SKM-1 treated with dmso at 0.1 percent for 144 hours (cell line): ENCODE results near the gene IDUA.

Source experiments
- DNase-seq: peaks from one replicate; lab custom pipeline; 2025; ENCODE audit not compliant: unreplicated experiment; lab: John Stamatoyannopoulos, UW

IDUA gene

DNA sequence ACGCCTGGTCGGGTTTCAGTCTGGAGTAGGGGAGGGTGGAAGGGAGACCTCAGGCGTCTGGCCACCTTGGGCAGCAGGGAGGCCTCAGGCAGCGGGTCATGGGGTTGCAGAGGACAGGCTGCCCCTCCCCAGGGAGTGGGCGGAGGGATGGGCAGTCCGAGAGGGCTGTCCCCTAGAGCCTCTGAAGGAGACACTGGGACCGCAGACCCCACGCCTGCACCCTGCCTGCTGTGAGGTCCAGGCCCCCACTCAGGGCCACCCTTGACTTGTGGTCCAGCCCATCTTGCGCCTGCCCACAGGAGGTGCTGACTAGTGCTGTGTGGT lies 41.0 kb downstream of the IDUA start:
- no peak for DNase-seq

DNA sequence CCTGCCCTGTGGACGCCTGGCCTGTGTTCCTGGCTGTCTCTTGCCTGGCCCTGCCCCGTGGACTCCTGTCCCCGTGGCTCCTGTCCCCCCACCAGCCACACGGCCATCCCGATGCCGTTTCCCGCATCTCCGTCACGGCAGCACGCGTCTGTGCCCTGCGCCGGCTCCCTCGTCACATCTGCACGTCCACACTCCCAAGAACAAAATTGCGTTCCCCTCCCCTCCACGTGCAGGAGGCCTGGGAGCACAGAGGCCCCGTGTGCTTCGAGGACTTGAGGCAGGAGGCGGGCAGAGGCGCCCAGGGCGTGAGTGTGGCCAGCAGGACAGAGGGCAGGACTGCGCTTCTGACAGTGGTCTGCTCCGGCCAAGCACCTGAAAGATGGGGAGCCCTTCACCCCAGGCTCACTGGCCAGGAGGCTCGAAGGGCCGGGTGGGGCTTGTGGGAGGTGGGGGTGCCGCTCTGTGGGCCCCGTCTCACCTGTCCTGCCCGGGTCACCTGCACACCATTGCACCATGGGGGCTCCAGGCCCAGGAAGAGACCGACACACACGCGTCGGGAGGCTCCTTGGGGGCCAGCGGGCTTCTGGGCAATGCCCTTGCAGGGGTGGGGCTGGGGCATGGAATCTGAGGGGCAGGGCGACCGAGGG lies 41.9 kb downstream of the IDUA start:
- DNase-seq: no peak

DNA sequence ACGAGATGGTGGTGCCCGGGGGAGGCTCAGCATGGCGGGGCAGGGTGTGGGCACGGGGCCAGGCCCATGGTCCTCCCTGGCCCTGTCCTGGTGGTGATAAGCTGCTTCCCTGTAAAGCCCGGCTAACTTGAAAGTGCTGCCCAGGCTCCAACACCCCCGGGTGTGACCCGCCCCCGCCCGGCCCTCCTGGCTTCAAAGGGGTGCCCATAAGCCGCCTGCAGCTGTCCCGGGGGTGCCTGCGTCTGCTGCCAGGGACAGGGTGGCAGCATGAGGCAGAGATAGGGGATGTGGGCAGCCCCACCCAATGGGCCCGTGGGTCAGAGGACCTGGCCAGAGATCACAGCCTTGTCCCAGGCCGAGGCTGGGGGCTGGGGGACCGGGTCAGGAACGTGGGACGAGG lies 42.7 kb downstream of the IDUA start:
- DNase-seq: no peak

DNA sequence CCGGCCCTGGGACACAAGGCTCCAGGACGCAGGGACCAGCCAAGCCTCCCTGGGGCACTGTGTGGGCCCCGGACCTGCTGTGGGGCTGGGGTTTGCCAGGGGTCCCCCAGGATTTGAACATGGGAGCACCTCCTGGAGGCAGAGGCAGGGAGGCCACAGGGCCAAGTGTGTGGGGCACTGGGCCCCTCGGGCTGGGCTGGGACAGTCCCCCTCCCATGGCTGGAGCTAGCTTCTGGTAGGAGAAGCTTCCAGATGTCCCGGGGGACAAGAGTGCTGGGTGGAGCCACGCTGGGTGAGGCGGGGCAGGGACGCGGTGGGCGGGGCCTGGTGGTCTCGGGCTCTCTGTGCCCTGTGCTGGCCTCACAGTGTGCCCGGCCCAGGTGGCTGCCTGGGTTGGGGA lies 43.2 kb downstream of the IDUA start:
- no peak for DNase-seq

DNA sequence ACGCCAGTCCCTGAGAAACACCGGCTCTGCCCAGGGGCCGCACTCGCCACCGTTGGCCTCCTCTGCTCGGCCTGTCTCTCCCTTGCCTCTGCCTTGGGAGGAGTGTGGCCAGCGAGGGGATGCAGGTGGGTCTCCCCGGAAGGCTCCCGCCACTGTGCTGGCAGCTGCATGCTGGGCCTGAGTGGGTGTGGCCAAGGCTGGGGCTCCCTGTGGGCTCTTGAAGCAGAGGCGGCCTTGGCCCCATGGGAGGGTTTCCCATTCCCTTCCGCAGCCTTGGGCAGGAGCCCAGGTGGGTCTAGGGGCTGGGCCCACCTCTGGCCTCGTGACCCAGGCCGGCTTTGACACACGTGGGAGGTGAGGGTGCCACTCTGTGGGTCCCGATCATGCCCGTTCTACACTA lies 43.7 kb downstream of the IDUA start:
- DNase-seq: no peak

DNA sequence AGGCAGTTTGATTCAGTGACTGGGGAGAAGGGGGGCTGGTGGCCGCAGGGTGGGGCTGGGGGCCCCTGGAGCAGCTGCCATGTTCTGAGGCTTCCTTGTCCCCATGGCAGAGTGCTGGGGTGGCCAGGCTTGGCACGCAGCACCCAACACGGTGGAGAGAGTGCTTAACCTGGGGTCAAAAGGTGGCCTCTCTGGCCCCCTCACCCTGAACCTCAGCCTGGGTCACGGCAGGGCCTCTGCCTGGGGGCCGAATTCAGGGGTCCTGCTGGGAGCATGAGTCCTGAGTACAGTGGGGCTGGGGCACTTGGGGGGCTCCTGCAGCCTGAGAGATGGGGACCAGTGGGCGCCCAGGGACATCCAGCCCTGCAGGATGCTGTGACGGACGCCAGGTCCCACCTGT lies 44.5 kb downstream of the IDUA start:
- DNase-seq: no peak

DNA sequence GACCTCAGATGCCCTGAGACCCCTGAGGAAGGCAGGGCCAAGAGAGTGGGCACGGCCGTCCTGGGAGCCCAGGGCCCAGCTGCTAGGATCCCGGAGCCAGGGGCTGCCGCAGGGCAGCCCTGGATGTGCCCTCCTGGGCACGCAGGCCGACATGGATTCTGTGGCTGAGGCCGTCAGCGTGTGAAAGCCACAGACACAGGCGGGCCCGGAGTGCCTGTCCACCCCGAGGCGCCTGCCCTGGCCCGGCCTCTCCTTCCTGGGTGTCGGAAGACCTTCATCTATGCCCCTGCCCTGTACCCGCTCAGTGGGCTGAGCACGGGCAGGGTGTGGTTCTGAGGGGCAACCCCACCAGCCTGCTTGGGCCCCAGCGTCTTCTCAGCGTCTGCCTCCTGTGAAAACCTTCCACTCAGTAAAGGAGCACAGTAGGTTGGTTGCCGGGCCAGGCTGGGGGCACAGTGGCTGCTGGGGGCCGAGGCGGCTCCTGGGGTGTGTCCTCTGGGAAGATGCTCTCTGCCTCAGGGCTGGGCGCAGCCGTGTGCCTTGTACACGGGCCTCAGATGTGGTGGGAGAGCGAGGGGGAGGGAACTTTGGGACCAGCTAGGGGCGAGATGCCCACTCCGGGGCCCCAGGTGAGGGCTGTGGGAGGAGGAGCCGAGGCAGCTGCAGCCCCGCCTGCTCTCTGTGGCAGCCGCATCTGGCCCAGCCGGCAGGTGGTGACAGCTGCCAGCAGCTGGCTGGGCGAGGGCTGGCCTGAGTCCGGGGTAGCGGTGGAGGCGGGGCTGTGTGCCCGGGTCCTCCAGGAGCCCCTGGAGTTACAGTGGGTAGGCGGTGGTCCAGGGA lies 45.3 kb downstream of the IDUA start:
- no peak for DNase-seq

DNA sequence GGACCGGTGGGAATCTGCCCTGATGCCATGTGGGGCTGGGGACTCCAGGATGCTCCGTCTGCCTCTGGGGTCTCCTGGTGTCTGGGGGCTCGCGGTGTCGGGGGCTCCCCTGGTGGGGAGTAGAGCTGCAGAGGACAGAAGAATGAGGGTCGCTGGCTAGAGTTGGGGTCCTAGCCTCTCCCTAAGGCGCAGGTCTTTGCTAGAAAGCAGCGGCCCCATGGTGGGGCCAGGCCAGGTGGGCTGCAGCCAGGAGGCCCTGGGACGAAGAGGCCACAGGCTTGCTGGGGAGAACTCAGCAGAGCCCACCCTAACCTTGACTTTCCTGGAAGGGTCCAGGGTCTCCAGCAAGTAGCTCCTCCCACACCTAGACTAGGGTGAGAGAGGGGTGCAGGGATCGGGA lies 46.0 kb downstream of the IDUA start:
- DNase-seq: no peak

DNA sequence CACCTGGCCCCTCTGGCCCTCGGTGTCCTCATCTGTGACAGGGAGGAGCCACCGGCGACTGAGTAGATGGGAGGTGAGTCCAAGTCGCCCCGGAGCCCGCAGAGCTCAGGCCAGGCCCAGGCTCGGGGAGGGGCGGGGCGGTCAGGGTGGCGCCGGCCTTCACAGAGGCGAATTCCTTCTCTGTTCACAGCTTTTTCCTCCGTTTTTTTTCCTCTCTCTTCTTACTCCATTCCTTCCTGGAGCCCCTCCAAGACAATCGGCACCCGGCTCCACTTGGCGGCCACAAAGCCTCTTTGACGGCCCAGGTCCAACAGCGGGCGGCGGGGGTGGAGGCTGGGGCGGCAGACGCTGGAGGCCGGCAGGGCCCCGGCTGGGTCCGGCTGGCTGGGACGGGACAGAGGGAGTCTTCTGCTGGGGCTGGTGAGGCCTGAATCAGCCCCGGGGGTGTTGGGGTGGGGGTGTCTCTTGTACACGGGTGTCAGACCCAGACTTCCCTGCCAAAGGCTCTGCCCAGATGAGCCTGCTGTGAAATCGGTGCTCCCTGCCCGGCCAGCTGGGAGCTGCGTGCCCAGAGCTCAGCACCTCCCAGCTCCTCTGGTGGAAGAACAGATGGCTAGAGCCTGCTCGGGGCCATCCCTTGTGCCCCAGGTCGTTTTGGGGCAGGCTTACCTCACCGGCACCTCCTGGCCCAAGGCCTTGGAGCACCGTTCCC lies 47.2 kb downstream of the IDUA start:
- no peak for DNase-seq

DNA sequence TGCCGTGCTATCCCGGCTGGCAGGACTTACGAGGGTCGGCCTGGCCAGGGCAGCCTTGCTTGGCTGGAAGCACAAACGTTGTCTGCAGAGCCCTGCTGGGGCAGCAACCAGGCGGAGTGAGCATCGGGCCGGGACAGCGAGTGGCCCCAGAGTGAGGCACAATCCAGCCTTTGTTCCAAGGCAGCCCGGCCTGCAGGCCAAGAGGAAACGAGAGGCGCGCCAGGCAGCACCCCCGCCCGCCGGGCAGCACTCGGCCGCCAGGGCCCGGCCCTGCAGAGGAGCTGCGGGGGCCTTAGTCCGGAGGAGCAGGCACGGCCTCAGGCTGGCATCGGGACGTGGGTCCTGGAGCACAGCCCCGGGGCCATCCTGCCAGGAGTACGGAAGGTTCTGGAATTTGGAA lies 48.7 kb downstream of the IDUA start:
- no peak for DNase-seq

DNA sequence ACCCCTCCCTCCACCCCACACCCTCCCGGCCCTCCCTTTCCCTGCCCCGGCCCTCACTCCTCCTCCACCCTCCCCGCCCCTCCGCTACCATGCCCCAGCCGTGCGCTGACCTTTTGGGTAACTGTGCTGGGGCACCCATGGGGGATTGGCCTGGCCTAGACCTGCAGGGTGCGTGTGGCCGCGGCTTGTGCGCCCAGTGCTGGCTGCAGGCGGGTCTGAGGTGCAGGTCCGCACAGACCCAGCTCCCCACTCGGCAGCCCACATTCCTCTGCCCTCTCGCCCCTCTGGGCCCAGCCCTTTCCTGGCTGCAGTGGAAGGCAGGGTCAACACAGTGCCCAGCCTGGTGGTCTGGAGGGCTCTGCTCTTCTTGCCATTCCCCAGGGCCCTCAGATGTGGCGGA lies 49.3 kb downstream of the IDUA start:
- DNase-seq: no peak

DNA sequence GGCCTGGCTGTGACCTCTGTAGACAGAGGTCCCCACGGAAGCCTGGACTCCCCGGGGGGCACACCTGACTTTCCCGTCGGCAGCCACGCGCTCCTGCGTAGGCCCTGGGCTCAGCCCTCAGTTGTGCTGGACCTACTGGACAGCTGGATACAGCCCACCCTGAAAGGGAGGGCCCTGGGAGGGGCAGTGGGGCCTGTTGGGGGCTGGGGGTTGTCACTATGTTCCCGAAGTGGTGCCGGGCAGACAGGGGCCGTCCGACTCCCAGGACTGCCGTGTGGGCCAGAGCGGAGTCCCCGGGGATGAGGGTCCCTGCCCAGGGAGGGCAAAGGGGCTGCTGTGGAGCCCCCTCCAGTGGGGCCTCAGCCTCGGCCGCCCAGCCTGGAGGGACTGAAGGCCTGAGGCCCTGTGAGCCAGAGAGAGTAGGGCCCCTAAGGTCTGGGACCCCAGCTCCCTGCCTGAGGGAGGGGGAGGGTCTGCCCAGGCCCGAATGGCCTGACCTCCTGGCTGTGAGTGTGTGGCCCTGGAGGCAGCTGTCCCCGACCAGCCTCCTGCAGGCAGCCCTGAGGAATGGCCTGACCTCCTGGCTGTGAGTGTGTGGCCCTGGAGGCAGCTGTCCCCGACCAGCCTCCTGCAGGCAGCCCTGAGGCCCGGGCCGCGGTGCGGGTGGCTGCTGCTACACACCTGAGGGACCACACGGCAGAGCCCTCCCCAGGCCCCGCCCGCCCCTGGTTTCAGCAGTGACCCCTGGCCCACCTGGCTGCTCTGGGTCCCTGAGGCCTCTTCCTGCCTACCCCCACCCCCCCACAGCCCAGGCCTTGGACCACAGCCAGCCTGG lies 50.3 kb downstream of the IDUA start:
- DNase-seq: no peak

DNA sequence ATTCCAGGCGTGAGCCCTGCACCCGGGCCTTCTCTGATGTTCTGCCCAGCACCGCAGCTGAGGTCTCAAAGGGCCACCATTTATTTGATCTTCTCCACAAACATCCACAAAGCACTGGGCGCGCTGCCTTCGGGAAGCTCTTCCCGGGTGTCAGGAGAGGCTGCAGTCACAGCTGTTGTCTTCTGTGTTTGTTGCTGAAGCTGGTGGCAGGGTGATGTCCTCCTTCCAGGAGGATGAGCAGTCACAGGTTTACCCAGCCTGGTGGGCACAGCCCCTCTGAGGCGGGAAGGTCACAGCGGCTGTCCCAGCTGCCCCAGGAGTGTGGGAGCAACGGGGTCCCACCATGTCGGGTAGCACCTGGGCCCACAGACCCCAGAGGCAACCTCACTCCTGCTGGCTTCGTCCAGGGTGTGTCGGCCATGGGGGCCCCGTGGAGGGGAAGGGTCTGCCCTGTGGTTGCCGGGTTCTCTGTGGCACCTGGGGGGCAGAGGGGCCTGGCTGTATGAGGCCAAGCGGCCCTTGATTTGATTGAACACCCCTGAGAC lies 52.2 kb downstream of the IDUA start:
- no peak for DNase-seq

DNA sequence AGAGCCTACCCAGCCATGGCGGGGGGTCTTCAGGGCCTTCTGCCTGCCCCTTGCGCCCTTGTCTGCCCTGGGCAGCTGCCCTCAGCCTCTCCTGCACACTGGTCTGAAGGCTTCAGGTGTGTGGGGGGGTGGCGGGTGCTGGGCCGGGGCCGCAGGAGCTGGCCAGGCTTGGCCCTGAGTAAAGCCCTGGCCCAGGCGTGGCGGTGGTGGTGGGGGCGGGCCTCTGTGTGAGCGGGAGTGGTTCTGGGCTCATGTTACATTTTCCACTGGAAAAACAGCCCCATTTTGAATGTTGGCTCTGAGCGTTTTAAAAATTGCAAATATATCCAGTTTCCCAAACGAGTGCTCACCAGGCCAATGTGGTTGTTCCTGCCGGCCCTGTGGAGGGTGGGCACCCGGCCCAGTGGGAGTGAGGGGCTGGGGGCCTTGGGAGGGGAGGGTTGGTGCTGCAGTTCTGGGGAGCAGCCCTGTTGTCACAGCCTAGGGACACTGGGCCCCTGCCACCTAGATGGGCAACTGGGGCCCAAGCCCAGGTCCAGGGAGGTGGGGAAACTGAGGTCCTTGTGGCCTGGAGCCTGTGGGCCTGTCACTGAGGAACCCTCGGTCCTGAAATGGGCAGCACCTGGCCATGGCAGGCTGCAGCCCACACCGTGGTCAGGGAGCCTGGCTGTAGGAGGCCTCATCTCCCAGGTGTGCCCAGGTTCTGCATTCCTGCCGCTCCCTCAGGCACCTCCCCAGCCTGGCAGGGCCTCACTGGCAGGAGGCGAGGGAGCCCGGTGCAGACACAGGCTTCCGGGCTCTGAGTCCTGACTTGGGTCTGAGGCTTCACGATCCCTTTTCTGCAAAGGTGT lies 52.9 kb downstream of the IDUA start:
- no peak for DNase-seq

DNA sequence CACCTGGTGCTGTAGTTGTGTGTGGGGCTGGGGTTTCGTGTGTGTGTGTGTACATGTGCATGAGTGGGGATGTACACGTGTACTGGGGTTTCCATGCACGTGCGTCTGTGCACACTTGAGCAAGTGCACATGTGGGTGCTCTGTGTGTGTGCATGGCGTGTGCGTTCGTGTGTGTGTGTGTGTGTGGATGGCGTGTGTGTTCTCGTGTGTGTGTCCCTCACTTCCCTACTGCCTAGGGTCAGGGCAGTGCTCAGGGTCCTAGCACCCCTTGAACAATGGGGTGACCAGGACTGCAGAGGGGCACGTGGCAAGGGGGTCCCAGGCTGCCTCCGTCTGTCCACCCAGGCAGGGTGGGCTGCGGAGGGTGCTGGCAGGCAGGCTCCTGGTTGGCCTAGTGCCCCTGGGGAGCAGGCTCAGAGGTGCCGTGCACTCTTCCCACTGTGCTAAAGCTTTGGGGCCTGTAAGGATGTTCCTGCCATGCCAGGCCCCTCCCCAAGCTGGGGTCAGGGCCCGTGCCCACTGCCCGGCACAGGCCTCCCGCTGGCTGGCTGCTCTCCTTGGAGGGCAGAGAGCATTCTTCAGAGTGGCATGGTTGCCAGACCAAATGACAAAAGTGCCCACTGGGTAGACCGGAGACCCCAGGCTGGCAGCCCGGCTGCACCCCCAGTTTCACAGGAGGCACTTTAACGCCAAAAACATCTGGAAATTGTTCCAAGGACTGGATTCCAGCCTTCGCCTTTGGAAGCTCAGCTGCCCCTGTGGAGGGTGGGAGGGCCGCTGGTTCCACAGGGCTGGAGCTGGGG lies 53.7 kb downstream of the IDUA start:
- DNase-seq: no peak

DNA sequence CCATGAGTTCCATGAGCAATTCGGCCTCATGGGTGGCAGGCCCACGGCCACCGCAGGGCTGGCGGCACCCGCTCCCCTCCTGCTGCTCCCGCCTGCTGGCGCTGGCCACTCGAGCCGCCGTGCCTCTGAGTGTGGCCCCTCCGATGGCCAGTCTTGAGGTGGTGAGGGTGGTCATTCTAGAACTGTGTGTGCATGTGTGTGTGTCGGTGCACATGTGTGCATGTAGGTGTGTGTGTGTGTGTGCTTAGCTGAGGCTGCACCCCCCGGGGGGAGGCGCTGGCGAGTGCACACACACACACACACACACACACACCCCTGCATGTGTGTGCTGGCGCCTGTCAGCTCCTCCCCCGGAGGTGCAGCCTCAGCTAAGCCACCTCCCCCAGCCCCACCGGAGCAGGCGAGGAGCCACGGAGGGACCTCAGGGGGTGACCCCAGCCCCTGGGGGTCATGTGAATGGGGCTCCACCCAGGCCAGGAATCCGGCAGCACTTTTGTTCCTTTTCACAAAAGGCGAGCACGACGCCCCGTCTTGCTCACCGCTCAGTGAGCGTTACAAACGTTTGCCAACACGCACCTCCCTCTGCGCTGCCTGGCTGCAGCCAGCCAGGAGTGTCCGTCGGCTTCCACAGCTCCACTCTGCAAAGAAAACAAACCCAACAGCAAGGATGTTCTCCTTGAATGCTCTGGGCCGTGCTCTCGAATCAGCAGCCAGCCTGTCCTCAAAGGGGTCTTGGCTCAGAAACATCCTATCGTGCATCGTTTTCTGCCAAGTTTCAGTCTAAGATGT lies 54.5 kb downstream of the IDUA start:
- no peak for DNase-seq

DNA sequence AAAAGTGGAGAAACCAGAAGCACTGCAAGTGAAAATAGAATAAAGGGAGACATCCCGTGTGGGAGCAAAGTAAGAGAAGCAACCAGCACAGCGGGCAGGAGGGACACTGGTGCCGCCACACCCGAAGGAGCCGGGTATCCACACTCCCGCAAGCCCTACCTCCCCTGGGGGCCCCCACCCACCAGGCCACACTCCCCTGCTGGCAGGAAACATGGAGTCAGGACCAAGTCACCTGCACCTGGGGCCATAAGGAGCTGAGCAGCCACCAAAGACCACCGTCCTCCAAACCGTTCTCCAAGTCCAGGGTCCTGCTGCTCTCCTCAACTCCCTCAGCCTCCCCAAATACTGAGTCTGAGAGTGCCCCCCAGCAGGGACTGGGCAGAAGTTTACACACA lies 55.1 kb downstream of the IDUA start:
- DNase-seq: no peak

DNA sequence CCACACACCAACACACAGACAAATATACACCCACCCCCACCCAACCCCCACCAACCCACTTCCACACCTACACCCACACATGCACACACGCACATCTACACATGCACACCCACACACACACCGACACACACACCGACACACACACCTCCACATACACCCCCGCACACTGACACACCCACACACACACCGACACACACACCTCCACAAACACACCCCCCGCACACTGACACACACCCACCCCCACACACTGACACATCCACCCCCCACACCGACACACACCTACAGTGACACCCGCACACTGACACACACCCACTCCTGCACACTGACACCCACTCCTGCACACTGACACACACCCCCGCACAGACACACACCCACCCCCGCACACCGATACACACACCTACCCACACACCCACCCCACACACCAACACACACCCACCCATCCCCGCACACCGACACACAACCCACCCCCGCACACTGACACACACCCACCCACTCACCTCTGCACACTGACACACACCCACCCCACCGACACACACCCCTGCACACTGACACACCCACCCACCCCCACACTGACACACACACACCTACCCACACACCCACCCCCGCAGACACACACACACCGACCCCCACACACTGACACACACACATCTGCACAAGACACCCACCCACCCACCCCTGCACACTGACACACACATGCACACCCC lies 55.7 kb downstream of the IDUA start:
- DNase-seq: no peak
